CD4-positive, alpha-beta T cell treated with Interleukin-15 for 4 hours (primary cell): Measurements from ENCODE around the gene KRTAP10-6.
"Not testable (repeated sequence)": the region's sequence is repeated elsewhere in the genome, so short reads cannot be mapped to it uniquely, and the experiment has no call there.

ENCODE experiments used
- DNase-seq: peaks from one replicate; pipeline ENCODE4 v3.0.0-alpha.2; 2020; ENCODE audit warnings: low spot score

KRTAP10-6 gene

GRCh38 chr21:44578371-44579055, 13.8 kb downstream of the KRTAP10-6 start:
- no peak for DNase-seq

GRCh38 chr21:44576025-44576420, 16.3 kb downstream of the KRTAP10-6 start:
- no peak for DNase-seq

- DNase-seq, result no peak
Observed at GRCh38 chr21:44575307-44576024, 16.8 kb downstream of the KRTAP10-6 start.

- DNase-seq, result no peak
Observed at GRCh38 chr21:44574457-44575306, 17.6 kb downstream of the KRTAP10-6 start.

DNA sequence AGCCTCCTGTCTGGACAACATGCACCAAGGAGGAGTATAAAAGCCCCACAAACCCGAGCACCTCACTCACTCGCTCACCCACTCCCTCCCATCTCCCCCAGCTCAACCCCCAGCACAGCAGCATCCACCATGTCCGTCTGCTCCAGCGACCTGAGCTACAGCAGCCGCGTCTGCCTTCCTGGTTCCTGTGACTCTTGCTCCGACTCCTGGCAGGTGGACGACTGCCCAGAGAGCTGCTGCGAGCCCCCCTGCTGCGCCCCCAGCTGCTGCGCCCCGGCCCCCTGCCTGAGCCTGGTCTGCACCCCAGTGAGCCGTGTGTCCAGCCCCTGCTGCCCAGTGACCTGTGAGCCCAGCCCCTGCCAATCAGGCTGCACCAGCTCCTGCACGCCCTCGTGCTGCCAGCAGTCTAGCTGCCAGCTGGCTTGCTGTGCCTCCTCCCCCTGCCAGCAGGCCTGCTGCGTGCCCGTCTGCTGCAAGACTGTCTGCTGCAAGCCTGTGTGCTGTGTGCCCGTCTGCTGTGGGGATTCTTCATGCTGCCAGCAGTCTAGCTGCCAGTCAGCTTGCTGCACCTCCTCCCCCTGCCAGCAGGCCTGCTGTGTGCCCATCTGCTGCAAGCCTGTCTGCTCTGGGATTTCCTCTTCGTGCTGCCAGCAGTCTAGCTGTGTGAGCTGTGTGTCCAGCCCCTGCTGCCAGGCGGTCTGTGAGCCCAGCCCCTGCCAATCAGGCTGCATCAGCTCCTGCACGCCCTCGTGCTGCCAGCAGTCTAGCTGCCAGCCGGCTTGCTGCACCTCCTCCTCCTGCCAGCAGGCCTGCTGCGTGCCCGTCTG, 18.5 kb downstream of the KRTAP10-6 start, which contains the start of gene KRTAP10-4:
KRTAP10-4 (plus strand) TSS at position 100 of the 827 bp plus-strand sequence; CDS start at position 130, 30 bp downstream.
- not testable (repeated sequence) for DNase-seq

GRCh38 chr21:44572959-44573583, 19.2 kb downstream of the KRTAP10-6 start:
- DNase-seq, result no peak

GRCh38 chr21:44571844-44572782, 20.2 kb downstream of the KRTAP10-6 start:
- no peak for DNase-seq

- DNase-seq, result no peak
Observed at GRCh38 chr21:44571296-44571695, 21.0 kb downstream of the KRTAP10-6 start.

DNA sequence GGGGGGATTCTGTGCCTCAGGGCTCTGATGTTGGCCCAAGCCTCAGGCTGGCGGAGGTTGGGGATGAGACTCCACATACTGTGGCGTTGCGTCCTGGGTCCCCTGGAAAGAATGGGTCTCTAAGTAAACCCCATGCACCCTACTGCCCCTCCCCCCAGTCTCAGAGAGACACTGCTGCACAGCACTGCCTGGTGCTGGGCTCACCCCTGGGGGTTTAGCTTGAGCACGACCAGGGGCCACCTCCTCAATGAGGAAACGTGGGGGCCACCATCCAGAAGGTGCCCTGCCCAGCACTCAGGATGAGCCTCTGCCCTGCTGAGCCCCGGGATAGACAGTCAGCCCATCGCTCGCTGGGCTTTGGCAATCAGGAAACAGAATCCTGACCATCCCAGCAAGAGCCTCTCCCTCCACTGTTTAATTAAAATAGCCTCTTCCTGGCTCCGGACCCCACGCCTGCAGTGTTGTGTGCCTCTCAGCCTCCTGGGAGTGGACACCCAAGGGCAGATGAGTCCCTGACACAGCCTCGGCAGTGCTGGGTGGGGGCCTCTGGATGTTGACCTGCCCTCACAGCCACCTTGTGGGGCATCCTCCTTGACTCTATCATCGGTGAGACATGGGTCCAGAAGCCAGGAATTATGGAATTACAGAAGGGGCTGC, 22.3 kb downstream of the KRTAP10-6 start:
- DNase-seq, result no peak

- DNase-seq, result no peak
Observed at GRCh38 chr21:44568667-44569556, 23.4 kb downstream of the KRTAP10-6 start.

DNA sequence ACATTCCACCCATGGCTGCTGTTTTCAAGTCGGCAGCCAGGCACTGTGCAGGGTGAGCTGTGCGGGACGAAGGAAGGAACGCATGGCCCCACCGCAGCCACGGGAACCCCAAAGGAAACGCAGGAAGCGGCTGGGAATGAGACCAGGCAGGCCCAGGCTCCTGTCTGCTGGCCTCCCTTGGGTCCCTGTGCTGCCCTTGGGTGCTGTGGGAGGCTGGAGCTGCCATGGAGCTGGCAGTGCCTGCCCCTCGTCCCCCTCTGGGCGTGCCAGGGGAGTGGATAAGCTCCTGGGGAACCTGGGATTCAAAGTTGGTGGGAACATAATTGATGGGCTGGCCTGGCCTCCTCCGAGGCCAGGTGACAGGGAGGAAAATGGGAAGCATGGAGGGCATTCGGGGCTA, 24.0 kb downstream of the KRTAP10-6 start:
- no peak for DNase-seq

DNA sequence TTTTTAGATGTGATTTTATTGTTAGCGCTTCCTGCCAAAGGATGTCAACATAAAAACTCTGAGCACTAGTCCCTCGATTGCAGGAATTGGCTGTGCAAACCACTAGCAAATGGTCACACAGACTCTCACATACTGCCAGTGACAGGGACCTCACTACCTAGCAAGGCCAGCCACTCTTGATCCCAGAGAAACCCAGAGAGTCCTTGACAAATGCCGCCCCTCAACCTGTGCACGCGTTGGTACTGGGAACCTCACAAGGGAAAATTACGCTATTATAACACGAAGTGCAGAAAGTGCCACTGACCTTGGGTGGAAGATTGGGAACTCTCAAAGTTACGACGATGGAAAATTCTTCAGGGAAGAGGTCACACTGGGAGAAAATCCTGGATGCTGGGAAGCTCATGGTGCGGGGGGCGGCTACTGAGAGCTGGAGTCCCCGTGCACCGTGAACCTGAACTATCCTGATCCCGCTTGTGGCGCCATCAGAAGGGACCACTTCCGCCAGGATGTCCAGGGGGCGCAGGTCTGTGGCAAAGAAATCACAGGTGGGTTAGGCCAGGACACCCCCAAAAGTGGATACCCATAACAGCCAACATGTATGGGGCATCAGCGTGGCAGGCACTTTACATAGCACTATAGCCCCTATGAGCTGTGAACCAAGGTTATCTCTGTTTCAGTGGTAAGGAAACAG, 24.7 kb downstream of the KRTAP10-6 start:
- DNase-seq, result no peak

GRCh38 chr21:44566403-44566802, 25.9 kb downstream of the KRTAP10-6 start:
- no peak for DNase-seq

DNA sequence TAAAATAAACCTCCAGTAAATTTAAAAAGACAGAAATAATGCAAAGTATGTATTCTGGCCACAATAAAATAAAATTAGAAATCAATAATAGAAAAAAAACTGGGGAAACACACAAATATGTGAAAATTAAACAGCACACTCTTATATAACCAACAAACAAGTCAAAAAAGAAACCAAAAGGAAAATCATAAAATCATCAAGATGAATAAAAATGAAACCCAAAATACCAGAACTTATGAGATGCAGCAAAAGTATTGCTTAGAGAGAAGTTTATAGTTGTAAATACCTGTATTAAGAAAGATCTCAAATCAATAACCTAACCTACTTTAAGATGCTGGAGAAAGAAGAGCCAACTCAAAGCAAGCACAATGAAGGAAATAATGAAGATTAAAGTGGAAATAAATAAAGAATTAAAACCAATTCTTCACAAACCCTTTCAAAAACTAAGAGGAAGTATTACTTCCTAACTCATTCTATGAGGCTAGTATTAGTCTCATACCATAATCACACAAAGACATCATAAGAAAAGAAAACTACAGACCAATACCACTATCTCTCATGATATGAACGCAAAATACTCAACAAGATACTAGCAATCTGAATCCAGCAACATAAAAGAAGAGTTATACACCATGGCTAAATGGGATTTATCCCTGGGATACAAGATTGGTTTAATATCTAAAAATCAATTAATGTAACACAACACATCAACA, 27.3 kb downstream of the KRTAP10-6 start:
- DNase-seq, result no peak

GRCh38 chr21:44564099-44564498, 28.2 kb downstream of the KRTAP10-6 start:
- DNase-seq, result no peak

DNA sequence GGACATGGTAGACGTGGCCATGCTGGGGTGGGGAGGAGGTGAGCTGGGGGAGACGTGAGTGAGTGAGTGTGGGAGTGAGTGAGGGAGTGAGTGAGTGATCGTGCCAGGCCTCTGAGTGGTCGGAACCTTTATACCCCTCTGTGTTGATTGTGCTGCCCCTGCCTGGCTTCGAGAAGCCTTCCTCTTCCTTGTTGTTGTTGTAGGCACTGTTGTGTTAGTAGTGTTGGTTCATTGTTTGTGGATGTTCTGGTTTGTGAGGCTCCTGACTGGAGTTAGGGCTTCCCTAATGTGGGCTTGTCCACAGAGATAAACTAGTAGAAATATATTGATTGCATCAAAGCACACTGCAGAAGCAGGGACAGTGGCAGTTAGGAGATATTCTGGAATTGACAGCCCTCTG, 33.6 kb downstream of the KRTAP10-6 start, which contains the start of gene KRTAP10-3:
KRTAP10-3 (minus strand) TSS at position 101 of the 400 bp plus-strand sequence; CDS start at position 21, 80 bp downstream.
- no peak for DNase-seq

DNA sequence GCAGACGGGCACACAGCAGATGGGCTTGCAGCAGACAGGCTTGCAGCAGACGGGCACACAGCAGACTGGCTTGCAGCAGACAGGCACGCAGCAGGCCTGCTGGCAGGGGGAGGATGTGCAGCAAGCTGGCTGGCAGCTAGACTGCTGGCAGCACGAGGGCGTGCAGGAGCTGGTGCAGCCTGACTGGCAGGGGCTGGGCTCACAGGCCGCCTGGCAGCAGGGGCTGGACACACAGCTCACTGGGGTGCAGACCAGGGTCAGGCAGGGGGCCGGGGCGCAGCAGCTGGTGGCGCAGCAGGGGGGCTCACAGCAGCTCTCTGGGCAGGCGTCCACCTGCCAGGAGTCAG, 34.0 kb downstream of the KRTAP10-6 start:
- DNase-seq, result not testable (repeated sequence)
